ENCODE results near the gene TSPYL4. TPM values are rescaled to one million over a fixed set of nuclear protein-coding genes. Genes with fewer than 3 reads are reported as not detected.

Gene TSPYL4
- total and polyA plus RNA-seq, 2 donors (not counting 1 experiment from before 2014, with no cell fraction given) = 20.6 to 21.4 TPM

- H3K4me3 ChIP-seq (ENCODE audit: control extremely low read depth in 1 of 5, extremely low read depth in 1 of 5, insufficient read depth in 1 of 5, low read depth in 2 of 5, low read length in 4 of 5) = no peak overlapping the region
- no peak overlapping the region for H3K9ac ChIP-seq (ENCODE audit: low read length)
- H3K4me1 ChIP-seq (ENCODE audit: control insufficient read depth in 2 of 2, insufficient read depth in 2 of 2, low read length in 2 of 2) = no peaks in the 10 kb centered on the region
- intact Hi-C loops (cut with micrococcal nuclease) = no loop called here
- no peak overlapping the region for H2AFZ ChIP-seq (ENCODE audit: insufficient read depth, low read depth, low read length, poor library complexity, severe bottlenecking)
- WGBS (ENCODE audit: insufficient coverage) = 100% methylated on average over 1 of the region's 1 CpG
- no peaks in the 10 kb centered on the region for H4K20me1 ChIP-seq (ENCODE audit: control insufficient read depth, insufficient read depth, low read length, poor library complexity, severe bottlenecking)
- ATAC-seq (ENCODE audit: low read depth) (no peak), DNase-seq (no peak)
- POLR2A ChIA-PET = no interaction called here
- no peaks in the 10 kb centered on the region for H3K79me2 ChIP-seq (ENCODE audit: control insufficient read depth, insufficient read depth, low read length)
- TF ChIP-seq CTCF (IDR thresholded peaks at IDR 0.05) (no peak), EZH2 (IDR thresholded peaks at IDR 0.05; ENCODE audit: borderline replicate concordance, insufficient read depth, low read depth, low read length, poor library complexity, severe bottlenecking) (no peak)
- H3K4me2 ChIP-seq (replicated peaks; ENCODE audit: low read depth, low read length, poor library complexity, severe bottlenecking) = no peak overlapping the region
- no peak overlapping the region for H3K27ac ChIP-seq (ENCODE audit: low read length in 2 of 2)
- no peak overlapping the region for H3K27ac Mint-ChIP-seq
- H3K9me3 ChIP-seq (ENCODE audit: control extremely low read depth in 1 of 3, control insufficient read depth in 2 of 3, insufficient read depth in 1 of 3, low read length in 2 of 3) = no peaks in the 10 kb centered on the region
- no peaks in the 10 kb centered on the region for H3K36me3 ChIP-seq (replicated peaks in 1 of 2; ENCODE audit: control extremely low read depth in 1 of 2, control insufficient read depth in 1 of 2, extremely low read depth in 1 of 2, insufficient read depth in 2 of 2, low read length in 1 of 2)
- H3K9me3 Mint-ChIP-seq (ENCODE audit: insufficient read depth) = no peaks in the 10 kb centered on the region
- H3K27me3 ChIP-seq (replicated peaks in 1 of 4; ENCODE audit: control extremely low read depth in 1 of 4, control insufficient read depth in 3 of 4, insufficient read depth in 4 of 4, low read length in 3 of 4) = no peaks in the 10 kb centered on the region
- CTCF ChIA-PET = interaction anchor here (0.8 to 1.1 kb wide), 2 partner anchors 202 to 346 kb away, joined by 3 to 5 read pairs; no protein-coding TSS in a partner anchor
- H3K27me3 Mint-ChIP-seq = no peaks in the 10 kb centered on the region
- H3K4me3 Mint-ChIP-seq = no peak overlapping the region
- H3K4me1 Mint-ChIP-seq = no peaks in the 10 kb centered on the region
Measured at GRCh38 chr6:116214681-116215080, 39.2 kb downstream of the TSPYL4 start.

GRCh38 chr6:116210750-116211425 lies 43.0 kb downstream of the TSPYL4 start:
- Histone ChIP-seq H3K36me3 (replicated peaks in 1 of 2; ENCODE audit: control extremely low read depth in 1 of 2, control insufficient read depth in 1 of 2, extremely low read depth in 1 of 2, insufficient read depth in 2 of 2, low read length in 1 of 2) (peaks cover 0 to 3% of the 10 kb centered on the region in 2 experiments), H3K4me3 (ENCODE audit: control extremely low read depth in 1 of 5, extremely low read depth in 1 of 5, insufficient read depth in 1 of 5, low read depth in 2 of 5, low read length in 4 of 5) (no peak overlapping the region), H3K79me2 (ENCODE audit: control insufficient read depth, insufficient read depth, low read length) (no peaks in the 10 kb centered on the region), H3K27ac (ENCODE audit: low read length in 2 of 2) (no peak overlapping the region), H3K4me2 (replicated peaks; ENCODE audit: low read depth, low read length, poor library complexity, severe bottlenecking) (no peak overlapping the region), H3K9me3 (ENCODE audit: control extremely low read depth in 1 of 3, control insufficient read depth in 2 of 3, insufficient read depth in 1 of 3, low read length in 2 of 3) (no peaks in the 10 kb centered on the region), H3K27me3 (replicated peaks in 1 of 4; ENCODE audit: control extremely low read depth in 1 of 4, control insufficient read depth in 3 of 4, insufficient read depth in 4 of 4, low read length in 3 of 4) (no peaks in the 10 kb centered on the region), H2AFZ (ENCODE audit: insufficient read depth, low read depth, low read length, poor library complexity, severe bottlenecking) (no peak overlapping the region), H3K4me1 (ENCODE audit: control insufficient read depth in 2 of 2, insufficient read depth in 2 of 2, low read length in 2 of 2) (no peaks in the 10 kb centered on the region), H4K20me1 (ENCODE audit: control insufficient read depth, insufficient read depth, low read length, poor library complexity, severe bottlenecking) (no peaks in the 10 kb centered on the region), H3K9ac (ENCODE audit: low read length) (no peak overlapping the region)
- DNase-seq (no peak), ATAC-seq (ENCODE audit: low read depth) (no peak)
- Mint-ChIP-seq H3K27me3 (no peaks in the 10 kb centered on the region), H3K27ac (no peak overlapping the region), H3K4me1 (no peaks in the 10 kb centered on the region), H3K4me3 (no peak overlapping the region), H3K9me3 (ENCODE audit: insufficient read depth) (no peaks in the 10 kb centered on the region)
- CTCF ChIA-PET = no interaction called here
- POLR2A ChIA-PET = no interaction called here
- 100% methylated on average over 1 of the region's 3 CpGs for WGBS (ENCODE audit: insufficient coverage)
- TF ChIP-seq CTCF (IDR thresholded peaks at IDR 0.05) (no peak), EZH2 (IDR thresholded peaks at IDR 0.05; ENCODE audit: borderline replicate concordance, insufficient read depth, low read depth, low read length, poor library complexity, severe bottlenecking) (no peak)
- intact Hi-C loops (cut with micrococcal nuclease) = no loop called here
